NCI-H82 treated with DMSO at 0.1 percent for 48 hours (cell line): Measurements from ENCODE around the gene SLC39A7.

Experiments
- DNase-seq: peaks from one replicate; lab custom pipeline; 2025; ENCODE audit not compliant: unreplicated experiment; lab: John Stamatoyannopoulos, UW

Gene SLC39A7

GRCh38 chr6:33169291-33170175 is 31.1 kb upstream of the SLC39A7 start:
- no peak for DNase-seq

DNA sequence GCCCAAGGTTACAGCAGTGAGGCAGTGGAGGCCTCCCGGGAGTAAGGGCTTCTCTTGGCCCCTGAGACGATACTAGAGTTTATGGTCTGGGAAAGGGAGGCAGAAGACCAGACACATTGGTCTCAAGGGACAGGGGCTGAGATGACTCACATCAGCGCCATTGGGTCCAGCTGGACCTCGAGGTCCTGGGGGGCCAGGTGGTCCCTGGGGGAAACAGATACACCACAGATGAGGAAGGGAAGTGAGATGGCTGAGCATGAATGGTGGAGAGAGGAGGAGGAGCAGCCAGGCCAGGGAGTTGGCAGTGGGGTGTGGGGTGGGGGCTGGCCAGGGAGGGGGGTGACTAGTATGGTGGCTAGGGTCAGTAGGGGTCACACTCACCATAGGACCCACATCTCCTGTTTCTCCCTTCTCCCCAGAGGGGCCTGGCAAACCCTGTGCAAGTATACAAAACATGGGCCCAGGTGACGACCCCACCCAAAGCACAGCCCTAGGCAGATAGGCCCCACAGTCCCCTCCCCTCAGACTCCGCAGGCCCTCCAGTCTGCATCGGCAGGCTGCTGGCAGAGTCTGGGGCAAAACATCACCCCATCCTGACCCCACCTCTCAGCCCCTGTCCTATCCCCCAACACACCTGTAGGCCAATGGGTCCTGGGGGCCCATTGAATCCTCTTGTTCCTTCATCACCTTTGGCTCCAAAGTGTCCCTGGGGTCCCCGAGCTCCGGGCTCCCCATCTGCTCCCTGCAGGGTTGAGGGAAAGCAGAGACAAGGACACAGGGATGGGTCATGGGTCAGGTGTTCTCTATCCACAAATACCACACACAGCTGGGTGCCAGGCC is 30.3 kb upstream of the SLC39A7 start:
- DNase-seq: no peak

DNA sequence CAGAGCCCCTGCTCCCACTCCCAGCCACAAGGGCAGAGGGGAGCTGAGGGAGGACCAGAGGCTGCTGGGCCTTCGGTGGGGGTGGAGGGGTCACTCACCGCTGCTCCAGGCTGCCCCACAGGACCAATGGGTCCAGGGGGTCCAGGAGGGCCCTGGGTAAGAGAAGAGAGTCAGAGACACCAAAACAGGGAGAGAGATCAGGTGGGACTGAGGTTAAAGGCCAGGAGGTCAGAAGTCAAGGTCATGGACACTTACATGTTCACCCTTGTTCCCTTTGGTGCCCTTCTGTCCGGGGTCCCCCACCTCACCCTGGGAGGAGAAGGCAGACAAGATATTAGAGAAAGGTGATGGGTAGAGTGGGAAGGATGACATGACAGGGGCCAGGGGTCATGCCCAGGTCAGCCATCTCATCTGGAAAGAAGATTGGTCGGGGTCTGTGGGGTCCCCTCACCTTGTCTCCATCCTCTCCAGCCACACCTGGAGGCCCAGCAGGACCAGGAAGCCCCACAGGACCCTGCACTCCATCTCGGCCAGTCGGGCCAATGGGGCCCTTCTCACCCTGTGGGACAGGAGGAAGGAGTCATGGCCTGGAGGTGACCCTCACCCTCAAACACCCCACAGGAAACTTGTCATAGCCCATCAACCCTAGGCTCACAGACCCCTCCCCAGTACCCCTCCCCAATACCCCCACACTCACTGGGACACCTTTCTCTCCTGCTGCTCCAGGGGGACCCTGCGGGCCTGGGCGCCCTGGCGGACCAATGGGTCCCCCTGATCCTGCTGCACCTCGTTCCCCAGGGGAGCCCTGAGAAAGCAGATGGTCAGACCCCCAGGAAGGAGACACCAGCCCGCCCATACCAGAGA is 29.4 kb upstream of the SLC39A7 start:
- DNase-seq: no peak

- DNase-seq: no peak
Observed at GRCh38 chr6:33171880-33172687, 28.6 kb upstream of the SLC39A7 start.

DNA sequence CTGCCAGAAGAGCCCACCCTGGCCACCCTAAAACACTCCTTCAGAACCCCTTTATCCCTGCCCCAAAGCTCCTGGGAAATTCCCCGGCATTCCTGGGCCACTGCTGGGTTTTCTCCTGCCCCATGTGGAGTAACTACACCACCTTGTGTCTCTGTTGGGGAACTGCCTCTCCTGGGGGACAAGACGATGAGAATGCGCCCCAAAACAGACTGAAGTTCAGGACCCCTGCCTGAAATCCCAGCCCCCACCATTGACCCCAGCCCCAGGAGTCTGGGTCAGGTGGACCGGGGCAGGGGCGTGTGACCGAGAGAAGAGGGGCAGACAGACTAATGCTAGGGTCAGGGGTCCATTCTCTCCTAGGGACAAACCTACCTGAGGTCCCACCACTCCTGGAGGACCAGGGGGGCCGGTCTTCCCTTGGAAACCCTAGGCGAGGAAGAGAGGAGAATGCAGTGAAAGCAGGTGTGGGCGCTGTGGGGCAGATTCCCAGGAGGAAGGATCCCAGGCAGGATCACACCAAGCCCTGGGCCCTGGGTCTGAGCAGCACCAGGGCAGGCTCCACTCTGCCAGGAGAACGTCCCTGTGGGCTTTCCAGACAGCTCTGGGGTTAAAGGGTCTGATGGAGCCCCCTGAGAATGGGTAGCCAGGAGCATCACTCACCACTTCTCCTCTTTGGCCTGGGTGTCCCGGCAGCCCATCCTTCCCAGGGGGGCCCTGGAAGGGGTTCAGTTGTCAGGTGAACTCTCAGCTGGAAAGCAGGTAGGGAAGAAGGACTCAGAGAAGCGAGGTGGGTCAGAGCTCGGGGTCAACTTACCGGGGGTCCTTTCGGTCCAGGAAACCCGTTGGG is 27.8 kb upstream of the SLC39A7 start:
- DNase-seq: no peak

GRCh38 chr6:33173535-33174180 is 27.0 kb upstream of the SLC39A7 start:
- DNase-seq: no peak

- no peak for DNase-seq
Observed at GRCh38 chr6:33174784-33175183, 25.9 kb upstream of the SLC39A7 start.

- DNase-seq: no peak
Observed at GRCh38 chr6:33175436-33176069, 25.1 kb upstream of the SLC39A7 start.

DNA sequence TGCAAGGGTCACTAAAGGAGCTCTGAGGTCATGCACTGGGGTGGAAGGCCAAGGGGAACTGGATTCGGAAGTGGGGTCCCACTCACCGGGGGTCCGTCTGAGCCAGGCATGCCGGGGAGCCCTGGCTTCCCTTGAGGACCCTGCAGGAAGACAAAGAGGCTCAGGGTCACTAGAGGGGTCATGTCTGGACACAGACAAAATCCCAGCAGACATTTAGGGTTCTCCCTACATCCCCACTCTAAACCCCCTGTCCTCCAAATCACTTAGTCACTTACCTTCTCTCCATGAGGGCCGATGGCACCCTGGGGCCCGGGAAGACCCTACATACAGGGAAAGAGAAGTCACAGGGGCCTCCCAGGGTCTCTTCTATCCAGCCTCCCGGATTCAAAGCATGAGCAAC is 23.8 kb upstream of the SLC39A7 start:
- DNase-seq: no peak

- no peak for DNase-seq
Observed at GRCh38 chr6:33177552-33178446, 22.9 kb upstream of the SLC39A7 start.

DNA sequence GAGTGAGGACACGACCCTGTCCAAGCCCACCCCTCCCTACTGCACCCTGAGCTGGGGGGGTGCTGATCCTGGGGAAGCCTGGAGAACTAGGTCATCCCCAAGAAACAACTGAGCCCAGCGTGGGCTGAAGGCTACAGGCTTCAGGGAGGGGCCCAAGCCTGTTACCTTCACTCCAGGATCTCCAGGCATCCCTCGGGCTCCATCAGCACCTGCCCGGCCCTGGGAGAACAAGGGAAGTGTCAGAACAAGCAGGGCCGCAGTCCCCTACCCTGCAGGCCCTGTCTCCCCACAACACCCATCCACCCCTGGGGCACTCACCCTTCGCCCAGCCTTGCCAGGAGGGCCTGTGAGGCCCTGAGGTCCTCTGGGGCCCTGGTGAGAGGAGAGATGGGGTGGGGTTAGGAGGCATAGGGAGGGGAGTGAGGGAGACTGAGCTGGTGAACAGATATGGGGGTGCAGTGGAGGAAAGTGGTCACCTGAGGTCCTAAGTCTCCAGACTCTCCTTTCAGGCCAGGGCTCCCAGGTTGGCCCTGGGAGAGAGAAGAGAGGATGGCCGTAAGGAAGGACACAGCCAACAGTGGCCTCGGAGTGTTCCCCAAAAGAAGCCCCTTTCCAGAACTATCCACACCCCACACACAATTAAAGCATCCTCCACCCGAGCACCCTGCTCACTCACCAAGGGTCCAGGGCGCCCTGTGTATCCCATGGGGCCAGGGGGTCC is 21.8 kb upstream of the SLC39A7 start:
- DNase-seq: no peak

GRCh38 chr6:33181141-33181540 is 19.5 kb upstream of the SLC39A7 start:
- DNase-seq: no peak

- no peak for DNase-seq
Observed at GRCh38 chr6:33183071-33183683, 17.5 kb upstream of the SLC39A7 start.

GRCh38 chr6:33185190-33185589 is 15.5 kb upstream of the SLC39A7 start:
- DNase-seq: no peak

GRCh38 chr6:33185654-33186187 is 14.9 kb upstream of the SLC39A7 start:
- DNase-seq: no peak

DNA sequence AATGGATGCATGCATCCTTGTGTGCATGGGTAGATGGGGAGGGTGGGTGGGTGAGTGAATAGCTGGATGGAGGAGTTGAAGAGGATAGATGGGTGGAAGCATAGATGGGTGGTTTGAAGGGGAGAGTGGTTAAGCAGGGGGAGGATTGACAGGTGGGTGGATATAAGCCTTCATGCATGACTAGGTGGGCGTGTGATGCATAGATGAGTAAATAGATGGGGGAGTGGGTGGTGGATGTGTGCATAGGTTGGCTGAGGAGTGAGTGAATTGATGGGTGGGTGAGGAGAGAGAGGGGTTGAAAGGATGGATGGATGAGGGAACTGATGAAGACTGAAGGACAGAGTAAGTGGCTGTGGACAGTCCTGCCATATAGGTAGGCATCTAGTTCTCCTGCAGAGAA is 12.9 kb upstream of the SLC39A7 start:
- DNase-seq: no peak
